Measurements from ENCODE around the gene QRSL1.
"Not testable (repeated sequence)": the region's sequence is repeated elsewhere in the genome, so short reads cannot be mapped to it uniquely, and the experiment has no call there.

Gene QRSL1

GRCh38 chr6:106694343-106694742 lies 65.0 kb downstream of the QRSL1 start:
- no peak overlapping the region for H3K27ac ChIP-seq
- no peak for DNase-seq (ENCODE audit: low spot score)
- H3K4me3 ChIP-seq: no peak overlapping the region
- no peak for TF ChIP-seq CTCF (IDR thresholded peaks at IDR 0.05)

- Histone ChIP-seq H3K4me3 (no peak overlapping the region), H3K27ac (no peak overlapping the region)
- TF ChIP-seq CTCF (IDR thresholded peaks at IDR 0.05): no peak
- no peak for DNase-seq (ENCODE audit: low spot score)
These were observed 71.2 kb downstream of the QRSL1 start for GRCh38 chr6:106700581-106700980.

GRCh38 chr6:106701201-106701600 lies 71.8 kb downstream of the QRSL1 start:
- H3K4me3 ChIP-seq; H3K27ac ChIP-seq; DNase-seq (ENCODE audit: low spot score): not testable (repeated sequence)

- no peak for DNase-seq (ENCODE audit: low spot score)
- H3K27ac ChIP-seq: no peak overlapping the region
- no peak overlapping the region for H3K4me3 ChIP-seq
- no peak for TF ChIP-seq CTCF (IDR thresholded peaks at IDR 0.05)
These were observed 72.7 kb downstream of the QRSL1 start for GRCh38 chr6:106702046-106702445.

GRCh38 chr6:106702451-106703110 lies 73.2 kb downstream of the QRSL1 start:
- H3K27ac ChIP-seq: no peak overlapping the region
- no peak for DNase-seq (ENCODE audit: low spot score)
- TF ChIP-seq CTCF (IDR thresholded peaks at IDR 0.05): no peak
- H3K4me3 ChIP-seq: no peak overlapping the region

- no peak overlapping the region for H3K4me3 ChIP-seq
- H3K27ac ChIP-seq: no peak overlapping the region
- TF ChIP-seq CTCF (IDR thresholded peaks at IDR 0.05): no peak
- no peak for DNase-seq (ENCODE audit: low spot score)
These were observed 74.9 kb downstream of the QRSL1 start for GRCh38 chr6:106704327-106704726.

- H3K4me3 ChIP-seq: no peak overlapping the region
- no peak for DNase-seq (ENCODE audit: low spot score)
- no peak for TF ChIP-seq CTCF (IDR thresholded peaks at IDR 0.05)
- H3K27ac ChIP-seq: no peak overlapping the region
These were observed 75.8 kb downstream of the QRSL1 start for GRCh38 chr6:106705156-106705555.
